HT1080 (cell line): Measurements from ENCODE around the gene NXNL2. TPM values are rescaled to one million over a fixed set of nuclear protein-coding genes. Genes with fewer than 3 reads are reported as not detected.

Source experiments
- DNase-seq: peaks from one replicate; pipeline ENCODE4 v3.0.0-alpha.2; 2015; ENCODE audit warnings: low read depth
- total RNA-seq: library from RNA; depleted of rRNA; stranded (reverse); fragments of >200 nt; shearing (Covaris generic); gene quantifications from 2 replicates; pipeline ENCODE4 v1.2.3, GENCODE V29; 2014

Gene NXNL2
- total RNA-seq, 1 experiment from 2014 or later, result 0.77 TPM

DNA sequence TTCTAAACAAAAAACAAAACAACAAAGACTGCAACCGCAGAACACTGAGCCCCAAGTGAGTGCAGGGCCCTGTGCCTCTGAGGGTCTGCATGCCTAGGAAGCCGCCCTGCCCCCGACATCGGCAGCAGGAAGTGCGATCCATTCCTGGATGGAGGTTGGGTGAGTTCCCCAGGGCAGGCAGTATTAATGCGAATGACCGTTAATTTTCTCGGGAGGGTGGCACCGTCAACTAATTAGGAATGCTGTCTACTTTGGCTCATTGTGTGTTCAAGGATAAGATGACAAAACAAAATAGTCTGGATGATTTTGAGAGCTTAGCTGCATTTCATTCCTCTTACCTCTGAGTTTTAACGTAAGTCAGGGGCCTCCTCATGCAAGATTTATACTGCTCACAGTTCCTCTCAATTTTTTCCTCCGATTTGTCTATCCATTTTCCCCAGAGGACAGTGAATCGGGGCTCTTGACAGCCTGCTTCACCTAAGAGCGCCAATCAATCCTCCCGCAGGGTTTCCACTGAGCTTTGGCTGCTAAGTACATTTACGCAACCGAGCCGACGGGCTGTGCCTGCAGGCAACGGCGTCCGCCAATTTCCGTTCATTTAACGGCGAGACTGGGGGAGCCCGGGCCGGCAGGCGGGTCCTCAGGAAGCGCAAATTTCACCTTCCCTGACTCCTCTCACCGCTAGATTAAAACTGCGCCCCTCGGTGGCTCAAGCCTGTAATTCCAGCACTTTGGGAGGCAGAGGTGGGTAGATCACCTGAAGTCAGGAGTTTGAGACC is 2.9 kb upstream of the NXNL2 start:
- no peak for DNase-seq

GRCh38 chr9:88533951-88534455 is 975 bp upstream of the NXNL2 start:
- DNase-seq, result peak; percentile 66

DNA sequence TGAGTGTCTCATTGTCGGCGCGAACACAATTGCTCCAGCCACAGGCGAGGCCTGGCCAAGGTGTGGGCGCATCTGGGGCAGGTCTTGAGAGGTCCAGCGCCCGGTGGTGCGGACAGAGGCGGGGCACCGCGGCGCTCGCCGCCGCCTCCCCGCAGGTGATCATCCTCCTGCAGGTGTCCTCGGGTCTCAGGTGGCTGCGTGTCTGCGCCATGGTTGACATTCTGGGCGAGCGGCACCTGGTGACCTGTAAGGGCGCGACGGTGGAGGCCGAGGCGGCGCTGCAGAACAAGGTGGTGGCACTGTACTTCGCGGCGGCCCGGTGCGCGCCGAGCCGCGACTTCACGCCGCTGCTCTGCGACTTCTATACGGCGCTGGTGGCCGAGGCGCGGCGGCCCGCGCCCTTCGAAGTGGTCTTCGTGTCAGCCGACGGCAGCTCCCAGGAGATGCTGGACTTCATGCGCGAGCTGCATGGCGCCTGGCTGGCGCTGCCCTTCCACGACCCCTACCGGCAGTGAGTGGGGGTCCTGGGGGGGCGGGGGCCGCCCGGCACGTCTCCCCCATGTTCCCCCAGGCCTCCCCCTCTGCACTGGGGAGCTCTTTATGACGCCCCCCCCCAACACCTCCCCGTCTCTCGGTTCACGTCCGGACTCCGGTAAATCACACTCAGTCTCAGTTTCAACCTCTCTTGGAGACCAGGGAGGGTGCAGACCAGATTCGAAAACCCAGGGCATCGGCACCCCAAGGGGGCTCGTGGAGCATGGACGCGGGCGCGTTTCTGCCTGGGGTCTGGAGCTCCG is 446 bp downstream of the NXNL2 start:
- DNase-seq, result no peak

DNA sequence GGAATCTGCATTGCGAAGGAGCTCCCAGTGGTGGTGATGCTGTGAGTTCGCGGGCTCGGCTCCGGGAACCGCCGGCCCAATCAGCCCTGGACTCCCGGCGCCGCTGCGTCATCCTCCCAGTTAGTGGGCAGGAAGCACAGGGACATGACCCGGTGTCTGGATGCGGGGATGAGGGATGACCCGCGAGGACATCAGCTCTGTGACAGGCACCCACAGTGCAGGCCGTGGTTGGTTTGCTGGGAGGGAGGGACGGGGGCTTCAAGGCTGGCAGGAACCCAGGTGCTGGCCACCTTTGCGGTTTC is 996 bp downstream of the NXNL2 start:
- no peak for DNase-seq

GRCh38 chr9:88536951-88537760 is 2.2 kb downstream of the NXNL2 start:
- no peak for DNase-seq

- peak; percentile 70 for DNase-seq
Observed at GRCh38 chr9:88537761-88538091, 2.7 kb downstream of the NXNL2 start.

- DNase-seq, result no peak
Observed at GRCh38 chr9:88538311-88539085, 3.5 kb downstream of the NXNL2 start.

GRCh38 chr9:88539246-88539645 is 4.3 kb downstream of the NXNL2 start:
- DNase-seq, result no peak

GRCh38 chr9:88540251-88540763 is 5.3 kb downstream of the NXNL2 start:
- DNase-seq, result no peak

DNA sequence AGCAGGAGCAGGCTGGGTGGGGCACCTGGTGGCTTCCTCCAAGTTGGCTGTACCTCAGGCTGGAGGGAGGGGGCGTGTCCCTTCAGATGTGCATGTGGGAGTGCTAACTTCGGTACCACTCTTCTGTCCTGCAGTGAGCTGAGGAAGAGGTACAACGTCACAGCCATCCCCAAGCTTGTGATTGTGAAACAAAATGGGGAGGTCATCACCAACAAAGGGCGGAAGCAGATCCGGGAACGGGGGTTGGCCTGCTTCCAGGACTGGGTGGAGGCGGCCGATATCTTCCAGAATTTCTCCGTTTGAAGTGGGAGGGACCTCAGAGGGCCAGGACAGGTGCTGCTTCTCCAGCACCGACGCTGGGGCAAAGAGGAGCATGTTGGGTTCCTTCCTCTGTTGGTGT is 9.3 kb downstream of the NXNL2 start:
- no peak for DNase-seq

DNA sequence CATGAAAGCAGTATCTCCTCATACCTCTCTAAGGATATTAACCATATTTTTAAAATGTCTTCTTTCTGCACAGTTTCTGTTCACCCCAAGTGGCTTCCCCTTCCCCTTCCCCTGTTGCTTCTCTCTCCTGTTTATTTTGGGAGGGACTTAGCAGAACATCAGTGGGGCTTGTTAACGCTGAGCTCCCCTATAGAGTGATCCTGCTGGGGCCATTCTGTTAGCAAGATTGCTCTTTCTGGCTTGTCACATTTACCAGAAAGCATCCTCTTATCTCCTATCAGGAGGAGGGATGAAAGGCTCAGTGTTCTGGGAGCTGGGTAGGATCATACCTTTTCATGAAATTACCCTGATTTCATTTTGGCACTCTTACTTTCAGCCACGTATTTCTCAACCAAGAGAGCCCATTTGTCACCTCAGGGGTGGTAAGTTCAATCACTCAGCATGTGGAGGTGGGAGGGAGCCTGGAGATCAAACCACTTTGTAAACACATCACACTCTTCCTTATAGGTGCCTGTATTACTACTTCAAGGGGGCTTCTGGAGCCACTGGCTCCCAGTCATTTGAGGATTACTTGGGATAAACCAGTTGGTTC is 16.7 kb downstream of the NXNL2 start:
- DNase-seq, result no peak

DNA sequence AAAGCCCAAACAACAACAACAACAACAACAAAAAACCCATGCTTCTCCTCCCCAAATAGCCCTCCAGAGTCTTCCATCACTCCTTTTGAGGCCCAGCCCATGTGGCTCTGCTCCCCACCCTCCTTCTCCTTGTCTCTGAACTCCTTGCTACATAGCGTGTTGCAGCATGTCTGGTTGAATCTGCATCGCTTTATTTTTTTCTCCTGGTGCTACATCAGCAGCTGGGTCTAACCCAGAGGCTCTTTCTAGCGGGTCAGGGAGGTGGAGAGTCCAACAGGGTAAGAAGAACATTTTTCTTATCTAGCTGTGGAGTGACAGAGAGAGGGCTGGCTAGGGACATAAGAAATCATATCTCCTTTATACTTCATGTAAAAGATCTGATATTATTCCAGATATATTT is 18.4 kb downstream of the NXNL2 start:
- DNase-seq, result no peak

- DNase-seq, result no peak
Observed at GRCh38 chr9:88555268-88555980, 20.4 kb downstream of the NXNL2 start.

DNA sequence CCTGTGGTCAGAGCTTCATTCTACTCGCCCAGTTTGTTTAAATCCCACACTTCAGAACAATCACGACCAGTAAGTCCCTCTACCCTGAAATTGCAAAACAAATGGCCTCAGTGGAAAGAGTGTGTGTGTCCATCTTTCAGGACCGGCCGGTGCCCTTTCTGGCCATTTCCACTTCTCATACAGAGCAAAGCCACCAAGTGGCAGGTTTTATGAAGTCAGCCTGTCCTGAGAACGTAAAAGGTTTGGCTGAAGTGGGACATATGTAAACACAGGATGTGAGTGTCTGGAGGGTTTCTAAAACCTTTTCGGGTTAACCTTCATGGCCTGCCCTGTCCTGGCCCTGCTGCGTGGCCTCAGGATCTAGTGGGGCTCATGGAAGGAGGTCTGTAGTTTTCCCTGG is 24.7 kb downstream of the NXNL2 start:
- DNase-seq, result peak; percentile 9

DNA sequence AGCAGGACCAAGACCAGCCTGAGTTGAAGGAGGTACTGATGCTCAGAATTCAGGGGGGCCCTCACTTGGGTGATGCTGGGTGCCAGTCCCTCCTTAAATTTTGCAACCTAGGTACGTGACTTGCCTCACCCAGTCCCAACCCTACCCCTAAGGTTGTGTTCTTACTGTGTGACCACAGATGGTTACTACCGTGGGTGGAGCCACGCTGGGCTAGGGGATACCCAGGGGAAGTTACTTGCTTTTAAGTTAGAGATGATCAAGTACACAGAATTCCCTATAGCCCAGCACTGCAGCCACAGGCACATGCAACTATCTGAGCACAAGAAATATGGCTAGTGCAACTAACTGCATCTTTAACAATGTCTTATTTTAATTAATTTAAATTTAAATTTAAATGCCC is 32.9 kb downstream of the NXNL2 start:
- no peak for DNase-seq

GRCh38 chr9:88571419-88571818 is 36.4 kb downstream of the NXNL2 start:
- DNase-seq, result no peak

DNA sequence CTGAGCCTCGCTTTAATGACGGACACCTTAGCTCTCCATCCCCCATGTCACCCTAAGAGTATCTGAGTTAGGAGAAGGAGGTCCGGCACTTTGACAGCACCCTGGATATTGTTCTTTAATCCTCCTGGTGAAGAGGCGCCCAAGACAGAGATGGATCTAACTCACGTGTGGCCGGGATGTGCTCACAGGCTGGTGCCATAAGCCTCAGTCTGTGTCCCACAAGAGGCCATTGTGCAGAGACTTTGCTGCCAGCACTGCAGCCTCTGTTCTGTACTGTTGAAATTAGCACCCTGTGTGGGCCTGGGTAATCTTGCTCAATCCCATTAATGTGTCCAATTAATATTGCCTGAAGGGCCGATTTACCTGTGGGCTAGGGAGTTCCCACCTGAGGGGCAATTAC is 37.7 kb downstream of the NXNL2 start:
- DNase-seq, result no peak

- no peak for DNase-seq
Observed at GRCh38 chr9:88574953-88575352, 40.0 kb downstream of the NXNL2 start.

- DNase-seq, result no peak
Observed at GRCh38 chr9:88577256-88578120, 42.5 kb downstream of the NXNL2 start.
